Midbrain (tissue), 1 donor: ENCODE results near the gene METTL25.

Experiments used
- DNase-seq: peaks from one replicate; lab custom pipeline; 2025; lab: John Stamatoyannopoulos, UW

The METTL25 gene

GRCh38 chr12:82473111-82473754, 114.9 kb downstream of the METTL25 start:
- DNase-seq = no peak

GRCh38 chr12:82474181-82474797, 116.0 kb downstream of the METTL25 start:
- no peak for DNase-seq

GRCh38 chr12:82474798-82475184, 116.5 kb downstream of the METTL25 start:
- DNase-seq = no peak

- no peak for DNase-seq
These were observed 116.9 kb downstream of the METTL25 start for GRCh38 chr12:82475211-82475610.

- no peak for DNase-seq
These were observed 118.2 kb downstream of the METTL25 start for GRCh38 chr12:82476511-82476910.

GRCh38 chr12:82479511-82479910, 121.2 kb downstream of the METTL25 start:
- DNase-seq = no peak

- no peak for DNase-seq
These were observed 122.3 kb downstream of the METTL25 start for GRCh38 chr12:82480606-82481005.

- no peak for DNase-seq
These were observed 123.6 kb downstream of the METTL25 start for GRCh38 chr12:82481954-82482353.

- DNase-seq = no peak
These were observed 128.4 kb downstream of the METTL25 start for GRCh38 chr12:82486524-82487235.

- DNase-seq = no peak
These were observed 146.1 kb downstream of the METTL25 start for GRCh38 chr12:82504409-82504808.

GRCh38 chr12:82505150-82505549, 146.8 kb downstream of the METTL25 start:
- no peak for DNase-seq

GRCh38 chr12:82507686-82508085, 149.4 kb downstream of the METTL25 start:
- DNase-seq = no peak

GRCh38 chr12:82510386-82510785, 152.1 kb downstream of the METTL25 start:
- DNase-seq = no peak

- no peak for DNase-seq
These were observed 156.6 kb downstream of the METTL25 start for GRCh38 chr12:82514880-82515279.

GRCh38 chr12:82515652-82516051, 157.3 kb downstream of the METTL25 start:
- DNase-seq = no peak

- DNase-seq = no peak
These were observed 158.7 kb downstream of the METTL25 start for GRCh38 chr12:82517027-82517426.

- DNase-seq = no peak
These were observed 159.5 kb downstream of the METTL25 start for GRCh38 chr12:82517808-82518207.

GRCh38 chr12:82519510-82519909, 161.2 kb downstream of the METTL25 start:
- no peak for DNase-seq

GRCh38 chr12:82522285-82522684, 164.0 kb downstream of the METTL25 start:
- no peak for DNase-seq

- no peak for DNase-seq
These were observed 164.4 kb downstream of the METTL25 start for GRCh38 chr12:82522762-82523161.

- no peak for DNase-seq
These were observed 165.7 kb downstream of the METTL25 start for GRCh38 chr12:82523996-82524395.

GRCh38 chr12:82524641-82525040, 166.3 kb downstream of the METTL25 start:
- DNase-seq = peak; percentile 15

GRCh38 chr12:82525616-82526015, 167.3 kb downstream of the METTL25 start:
- DNase-seq = no peak
